GM13977 (cell line): ENCODE measurements around the gene PRDM11.
A peak's percentile ranks its signal among the peaks of the same experiment; 100 is the strongest.

Source experiments
- DNase-seq: peaks from one replicate; pipeline ENCODE4 v3.0.0; 2012; ENCODE audit warnings: low spot score
- CTCF ChIP-seq: IDR thresholded peaks from 2 replicates; pipeline ENCODE4 v1.5.1; 2012; ENCODE audit warnings: mild to moderate bottlenecking, control low read depth; ENCODE audit not compliant: insufficient read depth; ENCODE audit errors: extremely low read depth, missing control alignments
- in situ Hi-C: fragments of 300-500 bp; cut with MboI; formaldehyde crosslinking; loops from one replicate; pipeline ENCODE4 v1.12.0; 2022; ENCODE audit warnings: low sequenced_read_pairs, low pct_unique_long_range_greater_than_20kb, mixed read lengths, inconsistent platforms; ENCODE audit not compliant: unreplicated experiment

PRDM11 gene

GRCh38 chr11:45102810-45103621, 43.4 kb upstream of the PRDM11 start:
- TF ChIP-seq CTCF, result peak; percentile 90
- in situ Hi-C loops, result loop anchor here (25.0 kb wide), 1 partner anchor 184 kb away; the partner anchor contains the start of gene SYT13
- DNase-seq, result peak; percentile 81

- no peak for TF ChIP-seq CTCF
- no peak for DNase-seq
- in situ Hi-C loops, result loop anchor here (25.0 kb wide), 1 partner anchor 183 kb away; the partner anchor contains the start of gene SYT13
Observed at GRCh38 chr11:45104006-45104789, 42.2 kb upstream of the PRDM11 start.

- no peak for TF ChIP-seq CTCF
Observed at GRCh38 chr11:45104790-45105084, 41.7 kb upstream of the PRDM11 start.

GRCh38 chr11:45105233-45105983, 41.0 kb upstream of the PRDM11 start:
- DNase-seq, result peak; percentile 72
- TF ChIP-seq CTCF, result peak; percentile 88
- in situ Hi-C loops, result loop anchor here (5.0 to 25.0 kb wide), 2 partner anchors 168 to 182 kb away; partner anchors contain the start of gene SYT13

More at GRCh38 chr11:45104790-45105084, 41.7 kb upstream of the PRDM11 start:
- in situ Hi-C loops, result loop anchor here (5.0 to 25.0 kb wide), 2 partner anchors 167 to 183 kb away; partner anchors contain the start of gene SYT13
- DNase-seq, result no peak

GRCh38 chr11:45105984-45106375, 40.5 kb upstream of the PRDM11 start:
- DNase-seq, result no peak
- in situ Hi-C loops, result loop anchor here (5.0 to 25.0 kb wide), 2 partner anchors 169 to 181 kb away; partner anchors contain the start of gene SYT13

More at GRCh38 chr11:45105984-45106375, 40.5 kb upstream of the PRDM11 start:
- no peak for TF ChIP-seq CTCF
